Cerebellar nuclear complex (tissue), 1 donor: ENCODE results near the gene OSBP2.

ENCODE experiments used
- DNase-seq, 2 experiments: peaks; one replicate each; lab custom pipeline; 2025; lab: John Stamatoyannopoulos, UW

Gene OSBP2

GRCh38 chr22:30880181-30880601 is 185.5 kb downstream of the OSBP2 start:
- DNase-seq, result no peak

- no peak for DNase-seq
Observed at GRCh38 chr22:30880847-30881246, 186.2 kb downstream of the OSBP2 start.

- DNase-seq, result no peak
Observed at GRCh38 chr22:30881361-30882183, 186.9 kb downstream of the OSBP2 start.

- DNase-seq, result no peak
Observed at GRCh38 chr22:30882184-30882717, 187.6 kb downstream of the OSBP2 start.

GRCh38 chr22:30882974-30883533 is 188.4 kb downstream of the OSBP2 start:
- no peak for DNase-seq

- DNase-seq, result no peak
Observed at GRCh38 chr22:30883586-30884145, 189.0 kb downstream of the OSBP2 start.

- no peak for DNase-seq
Observed at GRCh38 chr22:30884211-30885000, 189.7 kb downstream of the OSBP2 start.

- no peak for DNase-seq
Observed at GRCh38 chr22:30885001-30885366, 190.3 kb downstream of the OSBP2 start.

GRCh38 chr22:30885591-30885990 is 190.9 kb downstream of the OSBP2 start:
- no peak for DNase-seq

- no peak for DNase-seq
Observed at GRCh38 chr22:30887453-30887852, 192.8 kb downstream of the OSBP2 start.

GRCh38 chr22:30887861-30888260 is 193.2 kb downstream of the OSBP2 start:
- DNase-seq, result no peak

- no peak for DNase-seq
Observed at GRCh38 chr22:30889268-30889995, 194.8 kb downstream of the OSBP2 start.

- no peak for DNase-seq
Observed at GRCh38 chr22:30889996-30890480, 195.4 kb downstream of the OSBP2 start.

GRCh38 chr22:30890686-30891442 is 196.2 kb downstream of the OSBP2 start:
- DNase-seq, result no peak

- DNase-seq, result no peak
Observed at GRCh38 chr22:30891443-30891755, 196.7 kb downstream of the OSBP2 start.

GRCh38 chr22:30891781-30892180 is 197.1 kb downstream of the OSBP2 start:
- DNase-seq, result no peak

GRCh38 chr22:30892286-30892685 is 197.6 kb downstream of the OSBP2 start:
- no peak for DNase-seq

GRCh38 chr22:30892731-30893221 is 198.1 kb downstream of the OSBP2 start:
- DNase-seq, result no peak

GRCh38 chr22:30893434-30894370 is 199.0 kb downstream of the OSBP2 start:
- no peak for DNase-seq

- DNase-seq, result no peak
Observed at GRCh38 chr22:30894371-30894740, 199.7 kb downstream of the OSBP2 start.
